Esophagus muscularis mucosa (tissue), 4 donors: ENCODE results near the gene RNU6-1. TPM values are rescaled to one million over a fixed set of nuclear protein-coding genes. Genes with fewer than 3 reads are reported as not detected.
A peak's percentile ranks its signal among the peaks of the same experiment; 100 is the strongest.

Experiments used
- DNase-seq: peaks from one replicate; pipeline ENCODE4 v3.0.0-alpha.2; 2017; ENCODE audit errors: extremely low spot score
- H3K27ac ChIP-seq, 4 donors: fragments of 200-600 bp; sonication (generic); replicated peaks in 1 of 4; 1 replicate in 3 of 4; 2 replicates in 1 of 4; pipeline ENCODE4 v1.5.1; 2016 to 2019; ENCODE audit warnings: mild to moderate bottlenecking in 1 of 4
- H3K27me3 ChIP-seq, 4 donors: fragments of 200-600 bp; sonication (generic); one replicate each; pipeline versions ENCODE4 v1.5.1 to v1.6.0; 2016 to 2019
- H3K36me3 ChIP-seq, 4 donors: fragments of 200-600 bp; sonication (generic); one replicate each; pipeline ENCODE4 v1.5.1; 2016 to 2019
- H3K4me1 ChIP-seq, 4 donors: fragments of 200-600 bp; sonication (generic); one replicate each; pipeline ENCODE4 v1.5.1; 2016 to 2019
- H3K4me3 ChIP-seq, 4 donors: fragments of 200-600 bp; sonication (generic); 1 replicate in 2 of 4; 2 replicates in 2 of 4; pipeline ENCODE4 v1.5.1; 2016 to 2019; ENCODE audit warnings: mild to moderate bottlenecking in 4 of 4, moderate library complexity in 1 of 4
- H3K9me3 ChIP-seq, 4 donors: fragments of 200-600 bp; sonication (generic); 1 replicate in 3 of 4; 2 replicates in 1 of 4; pipeline ENCODE4 v1.5.1; 2016 to 2019
- CTCF ChIP-seq, 3 experiments: fragments of 200-600 bp in 2 of 3; fragments of 450-650 bp in 1 of 3; sonication (generic) in 2 of 3; IDR thresholded peaks; one replicate each; pipeline ENCODE4 v1.5.1; 2017 to 2019; ENCODE audit warnings: antibody characterized with exemption in 3 of 3, mild to moderate bottlenecking in 2 of 3, moderate library complexity in 1 of 3
- EP300 ChIP-seq: sonication (generic); formaldehyde crosslinking; IDR thresholded peaks from one replicate; pipeline ENCODE4 v1.6.1; 2017; ENCODE audit warnings: antibody characterized with exemption
- POLR2A ChIP-seq: fragments of 450-650 bp; IDR thresholded peaks from one replicate; pipeline ENCODE4 v1.6.1; 2017; ENCODE audit warnings: antibody characterized with exemption, moderate library complexity, mild to moderate bottlenecking, low read depth
- POLR2AphosphoS5 ChIP-seq, 2 donors: sonication (generic); formaldehyde crosslinking; IDR thresholded peaks; one replicate each; pipeline ENCODE4 v1.6.1; 2017; ENCODE audit warnings: antibody characterized with exemption in 2 of 2
- WGBS: methylation state at CpG from one replicate; pipeline ENCODE4 v1.1.5; 2018; 5-methylcytosine and 5-hydroxymethylcytosine counted together
- intact Hi-C: fragments of 100-400 bp; cut with DNase I; formaldehyde crosslinking; loops from one replicate; pipeline ENCODE4 v1.15.1; 2023
- total RNA-seq, 4 donors: library from RNA; depleted of rRNA; stranded (reverse); fragments of >200 nt; gene quantifications; one replicate each; pipeline versions ENCODE4 v1.1.0 to v1.2.1, GENCODE V29; 2016

Gene RNU6-1
- total RNA-seq, 4 donors from 2014 or later, result not detected

DNA sequence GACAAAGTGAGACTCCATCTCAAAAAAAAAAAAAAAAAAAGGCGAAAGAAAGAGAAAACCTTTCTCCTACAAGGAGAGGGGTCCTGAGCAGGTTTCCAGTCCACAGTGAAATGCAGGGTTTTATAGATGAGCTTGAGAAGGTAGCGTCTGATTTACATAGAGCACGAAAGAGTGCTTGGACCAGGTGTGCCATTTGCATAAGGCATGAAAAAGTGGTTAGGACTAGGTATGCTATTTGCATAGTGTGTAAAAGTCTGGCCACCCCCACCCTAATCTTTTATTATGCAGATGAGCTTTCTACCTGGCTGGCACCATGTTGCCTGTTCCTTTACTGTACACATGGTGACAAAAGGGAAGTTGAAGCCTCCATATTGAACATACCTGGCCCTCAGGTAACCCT lies 13.6 kb upstream of the RNU6-1 start:
- Histone ChIP-seq H3K27me3 (no peaks in the 10 kb centered on the region), H3K9me3 (no peaks in the 10 kb centered on the region), H3K4me1 (no peaks in the 10 kb centered on the region), H3K27ac (no peak overlapping the region), H3K36me3 (no peaks in the 10 kb centered on the region), H3K4me3 (no peak overlapping the region)
- no peak for TF ChIP-seq CTCF (IDR thresholded peaks at IDR 0.05)
- TF ChIP-seq POLR2AphosphoS5 (IDR thresholded peaks at IDR 0.05), result no peak
- TF ChIP-seq POLR2A, result no peak
- TF ChIP-seq EP300, result no peak
- intact Hi-C loops, result no loop called here
- 90% methylated on average over 3 of the region's 3 CpGs for WGBS
- peak; percentile 66 for DNase-seq

DNA sequence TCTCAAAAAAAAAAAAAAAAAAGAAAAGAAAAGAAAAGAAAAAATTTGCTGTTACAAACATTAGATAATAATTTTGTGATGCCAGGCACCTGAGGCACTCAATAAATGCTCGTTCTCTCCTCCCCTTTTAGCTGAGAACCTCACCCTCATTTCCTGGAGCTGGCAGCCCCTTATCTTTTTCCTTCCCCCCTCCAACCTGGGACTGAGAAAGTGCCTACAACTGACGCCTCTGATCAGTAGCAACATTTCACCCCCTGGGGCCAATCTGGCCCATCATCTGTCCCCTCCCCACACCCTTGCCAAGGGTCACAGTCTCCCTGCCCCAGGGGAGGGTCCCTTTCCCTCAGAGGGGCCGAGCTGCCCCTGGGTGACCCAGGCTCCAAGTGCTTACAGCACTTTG lies 12.6 kb upstream of the RNU6-1 start:
- DNase-seq, result no peak

GRCh38 chr15:67850994-67851571 lies 11.2 kb upstream of the RNU6-1 start:
- no peak for DNase-seq

More for the DNA sequence above, 12.6 kb upstream of the RNU6-1 start:
- intact Hi-C loops, result no loop called here
- Histone ChIP-seq H3K27me3 (no peaks in the 10 kb centered on the region), H3K36me3 (no peaks in the 10 kb centered on the region), H3K9me3 (no peaks in the 10 kb centered on the region), H3K27ac (no peak overlapping the region), H3K4me1 (no peaks in the 10 kb centered on the region), H3K4me3 (no peak overlapping the region)
- 82% methylated on average over 3 of the region's 3 CpGs for WGBS
- TF ChIP-seq POLR2AphosphoS5 (IDR thresholded peaks at IDR 0.05) (no peak), POLR2A (no peak), CTCF (IDR thresholded peaks at IDR 0.05) (no peak), EP300 (no peak)

GRCh38 chr15:67850336-67850735 lies 10.5 kb upstream of the RNU6-1 start:
- DNase-seq, result no peak
- WGBS, result 71% methylated on average over 7 of the region's 7 CpGs
- intact Hi-C loops, result no loop called here
- TF ChIP-seq POLR2A (no peak), POLR2AphosphoS5 (IDR thresholded peaks at IDR 0.05) (no peak), CTCF (IDR thresholded peaks at IDR 0.05) (no peak), EP300 (no peak)
- H3K27me3 ChIP-seq, result no peaks in the 10 kb centered on the region
- no peaks in the 10 kb centered on the region for H3K36me3 ChIP-seq
- no peak overlapping the region for H3K4me3 ChIP-seq
- no peaks in the 10 kb centered on the region for H3K4me1 ChIP-seq
- no peaks in the 10 kb centered on the region for H3K9me3 ChIP-seq
- no peak overlapping the region for H3K27ac ChIP-seq

More at GRCh38 chr15:67850994-67851571, 11.2 kb upstream of the RNU6-1 start:
- Histone ChIP-seq H3K36me3 (no peaks in the 10 kb centered on the region), H3K9me3 (no peaks in the 10 kb centered on the region), H3K4me1 (no peaks in the 10 kb centered on the region), H3K27ac (no peak overlapping the region), H3K27me3 (no peaks in the 10 kb centered on the region), H3K4me3 (no peak overlapping the region)
- 62% methylated on average over 4 of the region's 4 CpGs for WGBS
- intact Hi-C loops, result no loop called here
- TF ChIP-seq POLR2AphosphoS5 (IDR thresholded peaks at IDR 0.05) (no peak), POLR2A (no peak), EP300 (no peak), CTCF (IDR thresholded peaks at IDR 0.05) (no peak)

- 100% methylated on average over 1 of the region's 1 CpG for WGBS
These were observed 9.7 kb upstream of the RNU6-1 start for GRCh38 chr15:67849538-67849937.

More at GRCh38 chr15:67849538-67849937, 9.7 kb upstream of the RNU6-1 start:
- Histone ChIP-seq H3K4me1 (no peaks in the 10 kb centered on the region), H3K4me3 (no peak overlapping the region), H3K27ac (no peak overlapping the region), H3K27me3 (no peaks in the 10 kb centered on the region), H3K36me3 (no peaks in the 10 kb centered on the region), H3K9me3 (no peaks in the 10 kb centered on the region)
- intact Hi-C loops, result no loop called here
- no peak for TF ChIP-seq POLR2A
- TF ChIP-seq EP300, result no peak
- TF ChIP-seq CTCF (IDR thresholded peaks at IDR 0.05), result no peak
- TF ChIP-seq POLR2AphosphoS5 (IDR thresholded peaks at IDR 0.05), result no peak
- no peak for DNase-seq
